GM19438 (cell line): ENCODE results near the gene TXNDC8.
"Not testable (repeated sequence)": the region's sequence is repeated elsewhere in the genome, so short reads cannot be mapped to it uniquely, and the experiment has no call there.

ENCODE experiments used
- ATAC-seq: cut with Tn5 transposase; IDR thresholded peaks from one replicate; pipeline ENCODE4 v1.9.1; 2021; ENCODE audit warnings: low read depth; ENCODE audit not compliant: unreplicated experiment

TXNDC8 gene

GRCh38 chr9:110337727-110338126 is at the start of gene TXNDC8:
Gene TXNDC8, minus strand, starts transcription at chr9:110337863.
- no peak for ATAC-seq

- no peak for ATAC-seq
Measured at GRCh38 chr9:110383491-110383890, 45.8 kb upstream of the TXNDC8 start.

- no peak for ATAC-seq
Measured at GRCh38 chr9:110382731-110383130, 45.1 kb upstream of the TXNDC8 start.

- no peak for ATAC-seq
Measured at GRCh38 chr9:110371411-110372007, 33.8 kb upstream of the TXNDC8 start.

- no peak for ATAC-seq
Measured at GRCh38 chr9:110370315-110370714, 32.7 kb upstream of the TXNDC8 start.

DNA sequence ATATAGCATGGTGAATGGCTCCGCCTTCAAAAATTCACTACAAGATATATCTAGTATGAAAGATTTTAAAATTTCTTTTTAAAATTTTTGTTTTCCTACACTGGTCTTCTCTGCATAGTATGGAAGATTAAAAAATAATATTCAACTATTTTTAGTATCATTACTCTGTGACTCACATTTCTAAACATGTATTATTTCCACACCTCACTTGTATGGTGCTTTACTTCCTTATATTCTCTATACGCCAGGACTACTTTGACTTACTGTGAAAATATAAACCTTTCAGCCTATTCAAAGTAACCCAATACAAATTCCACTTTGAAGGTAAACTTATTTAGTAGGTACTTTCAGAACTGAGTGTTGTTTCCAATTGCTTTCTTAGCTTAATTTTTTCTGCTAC is 26.8 kb upstream of the TXNDC8 start:
- no peak for ATAC-seq

GRCh38 chr9:110358992-110359391 is 21.3 kb upstream of the TXNDC8 start:
- not testable (repeated sequence) for ATAC-seq

DNA sequence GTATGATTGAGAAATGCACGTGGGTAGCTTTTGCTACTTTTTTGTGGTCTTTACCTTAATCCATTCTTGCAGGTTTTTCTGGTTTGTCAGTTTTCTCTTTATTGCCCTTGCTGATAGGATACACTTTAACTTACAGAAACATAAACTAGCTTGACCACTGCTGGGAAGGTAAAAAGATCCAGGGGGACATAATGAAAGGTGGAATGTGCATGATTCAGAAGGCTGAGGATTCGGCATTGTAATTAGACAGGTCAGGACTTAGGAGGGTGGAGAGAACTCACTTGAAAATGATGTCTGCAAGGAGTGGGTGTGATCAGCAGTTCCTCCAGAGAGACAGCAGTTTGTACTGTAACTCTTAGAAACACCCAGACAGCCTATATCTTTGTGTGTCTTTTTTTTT is 19.8 kb upstream of the TXNDC8 start:
- ATAC-seq = no peak

DNA sequence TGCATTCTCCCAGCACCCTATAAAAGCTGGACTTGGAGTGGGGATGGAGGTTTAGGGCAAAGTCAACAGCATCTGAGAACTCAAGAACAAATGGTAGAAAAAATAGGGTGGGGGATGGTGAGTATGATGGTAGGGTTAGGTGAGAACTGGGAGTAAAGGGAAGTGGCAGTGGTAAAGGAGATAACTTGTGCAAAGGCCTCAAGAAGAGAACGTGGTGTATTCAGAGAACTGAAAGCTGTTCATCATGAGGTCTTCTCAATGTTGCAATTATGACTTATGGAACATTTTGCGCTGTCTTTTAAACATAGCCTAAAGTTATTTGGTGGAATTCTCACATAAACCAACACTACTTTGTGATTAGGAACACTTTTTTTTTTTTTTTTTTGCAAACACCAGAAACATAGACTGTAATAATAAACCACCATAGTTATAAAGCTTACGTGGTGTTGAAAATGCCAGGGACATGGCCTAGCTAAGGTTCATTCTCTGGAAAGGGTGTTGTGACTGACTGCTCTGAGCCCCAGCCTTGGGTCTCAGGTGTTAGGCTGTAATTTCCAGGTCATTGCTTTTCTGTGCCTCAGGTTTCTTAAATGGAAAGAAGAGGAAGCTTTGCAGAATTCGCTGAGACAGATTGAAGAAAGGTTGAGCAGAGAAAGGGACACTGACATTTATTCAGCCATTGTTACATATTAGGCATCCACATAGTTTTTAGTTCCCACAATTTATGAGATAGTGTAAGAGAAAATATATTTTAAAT is 19.2 kb upstream of the TXNDC8 start:
- no peak for ATAC-seq

DNA sequence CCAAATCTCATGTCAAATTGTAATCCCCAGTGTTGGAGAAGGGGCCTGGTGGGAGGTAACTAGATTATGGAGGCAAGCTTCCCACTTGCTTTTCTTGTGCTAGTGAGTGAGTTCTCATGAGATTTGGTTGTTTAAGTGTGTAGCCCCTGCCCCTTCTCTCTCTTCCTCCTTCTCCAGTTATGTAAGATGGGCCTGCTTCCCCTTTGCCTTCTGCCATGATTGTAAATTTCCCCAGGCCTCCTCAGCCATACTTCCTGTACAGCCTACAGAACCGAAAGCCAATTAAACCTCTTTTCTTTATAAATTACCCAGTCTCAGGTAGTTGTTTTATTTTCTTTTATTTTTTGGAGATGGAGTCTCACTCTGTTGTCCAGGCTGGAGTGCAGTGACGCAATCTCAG is 18.2 kb upstream of the TXNDC8 start:
- ATAC-seq = no peak

DNA sequence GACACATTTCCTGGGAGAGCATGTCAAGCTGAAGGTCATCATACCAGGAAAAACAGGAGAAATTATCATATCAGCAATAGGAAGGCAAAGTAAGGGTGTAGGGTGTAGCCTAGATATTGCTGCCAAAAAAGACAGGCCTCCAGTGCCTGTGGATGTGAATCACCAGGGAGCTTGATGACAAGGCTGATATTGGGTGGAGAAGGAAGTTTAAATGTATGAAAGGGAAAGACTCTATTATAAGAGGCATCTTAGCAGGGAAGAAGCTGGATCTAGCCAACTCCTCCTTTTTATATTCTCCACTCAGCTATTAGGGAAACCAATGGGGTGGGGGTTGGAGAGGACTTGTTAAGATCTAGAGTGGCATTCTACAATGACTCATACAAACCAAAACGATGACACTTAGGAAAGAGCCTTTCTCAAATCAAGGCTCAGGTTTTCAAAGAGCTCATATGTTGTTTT is 13.4 kb upstream of the TXNDC8 start:
- ATAC-seq = no peak

- ATAC-seq = no peak
Measured at GRCh38 chr9:110346325-110346724, 8.7 kb upstream of the TXNDC8 start.

GRCh38 chr9:110344821-110345220 is 7.2 kb upstream of the TXNDC8 start:
- ATAC-seq = no peak

GRCh38 chr9:110343551-110343950 is 5.9 kb upstream of the TXNDC8 start:
- no peak for ATAC-seq

DNA sequence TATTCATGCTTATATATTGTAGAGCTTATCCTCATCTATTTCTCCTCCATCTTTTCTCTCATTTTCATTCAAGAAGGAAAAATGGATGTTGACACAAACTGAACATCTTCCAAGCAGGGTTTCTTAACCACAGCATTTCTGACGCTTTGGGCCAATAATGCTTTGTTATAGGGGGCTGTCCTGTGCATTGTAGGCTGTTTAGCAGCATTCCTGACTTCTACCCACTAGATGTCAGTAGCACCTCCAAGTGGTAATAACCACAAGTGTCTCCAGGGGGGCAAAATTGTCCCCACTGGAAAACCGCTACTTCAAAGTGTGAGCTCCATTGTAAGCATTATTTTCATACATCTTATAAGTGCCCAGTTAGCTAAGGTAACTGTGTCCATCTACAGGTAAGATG is 2.6 kb upstream of the TXNDC8 start:
- no peak for ATAC-seq

DNA sequence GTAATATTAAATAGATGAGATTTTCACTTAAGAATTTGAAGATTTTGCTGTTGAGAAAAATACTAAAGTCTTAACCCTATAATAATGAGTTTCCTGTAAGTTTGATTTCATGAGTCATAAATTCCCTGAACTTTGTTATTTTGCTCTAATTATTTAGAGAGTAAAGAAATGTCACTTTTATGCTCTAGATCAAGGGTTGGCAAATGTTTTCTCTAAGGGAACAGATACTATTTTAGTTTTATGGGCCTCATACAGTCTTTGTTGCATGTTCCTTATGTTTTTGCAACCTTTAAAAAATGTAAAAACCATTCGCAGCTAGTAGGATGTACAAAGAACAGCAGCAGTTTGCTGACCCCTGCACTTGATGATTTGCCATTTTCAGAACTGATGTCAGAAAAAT is 480 bp upstream of the TXNDC8 start:
- no peak for ATAC-seq

DNA sequence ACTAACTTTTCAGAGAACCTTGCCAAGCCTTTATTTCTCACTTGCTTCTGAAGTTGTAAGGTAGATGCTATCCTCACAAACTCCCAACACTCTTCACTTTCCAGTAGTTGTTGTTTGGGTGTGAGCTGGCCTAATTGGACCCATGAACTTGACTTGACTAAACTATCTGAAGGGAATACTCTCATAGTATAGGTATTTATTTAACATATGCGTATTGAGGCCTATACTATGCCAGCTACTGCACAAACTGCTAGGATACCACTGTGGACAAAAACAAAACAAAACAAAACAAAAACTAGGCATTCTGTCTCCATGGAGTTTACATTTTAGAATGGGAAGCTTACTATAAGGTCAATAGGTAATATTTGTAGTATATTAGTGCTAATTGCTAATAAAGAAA is 1.3 kb downstream of the TXNDC8 start:
- no peak for ATAC-seq

- no peak for ATAC-seq
Measured at GRCh38 chr9:110334871-110335270, 2.8 kb downstream of the TXNDC8 start.

DNA sequence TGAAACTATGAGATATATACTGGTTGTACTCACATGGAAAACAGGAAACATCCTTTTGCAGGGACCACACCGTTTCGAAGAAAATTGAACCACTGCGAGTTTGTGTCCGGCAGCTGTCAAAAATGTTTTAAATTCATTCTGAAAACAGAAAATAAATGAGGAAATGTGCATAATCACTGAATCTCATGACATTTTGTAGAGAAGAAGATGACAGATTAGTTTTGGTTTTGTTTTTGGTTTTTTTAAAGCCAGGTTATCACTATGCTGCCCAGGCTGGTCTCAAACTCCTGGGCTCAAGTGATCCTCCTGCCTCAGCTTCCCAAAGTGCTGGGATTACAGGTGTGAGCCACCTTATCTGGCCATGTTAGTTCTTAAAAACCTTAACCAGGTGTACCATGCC is 3.5 kb downstream of the TXNDC8 start:
- peak; percentile 84 for ATAC-seq

DNA sequence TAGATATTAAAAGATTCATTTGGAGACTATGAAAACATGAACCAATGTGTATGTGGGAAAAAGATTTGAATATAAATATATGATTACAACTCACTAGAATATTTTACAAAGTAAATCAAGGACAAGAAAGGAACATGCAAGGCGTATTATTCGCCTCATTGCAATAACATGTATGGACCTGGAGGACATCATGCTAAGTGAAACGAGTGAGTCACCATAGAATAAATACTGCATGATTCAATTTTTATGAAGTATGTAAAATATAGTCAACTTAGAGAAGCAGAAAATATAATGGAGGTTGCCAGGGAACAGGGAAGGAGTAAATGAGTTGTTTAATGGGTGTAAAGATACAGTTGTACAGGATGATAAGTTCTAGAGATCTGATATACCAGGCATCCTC is 4.9 kb downstream of the TXNDC8 start:
- ATAC-seq = no peak

DNA sequence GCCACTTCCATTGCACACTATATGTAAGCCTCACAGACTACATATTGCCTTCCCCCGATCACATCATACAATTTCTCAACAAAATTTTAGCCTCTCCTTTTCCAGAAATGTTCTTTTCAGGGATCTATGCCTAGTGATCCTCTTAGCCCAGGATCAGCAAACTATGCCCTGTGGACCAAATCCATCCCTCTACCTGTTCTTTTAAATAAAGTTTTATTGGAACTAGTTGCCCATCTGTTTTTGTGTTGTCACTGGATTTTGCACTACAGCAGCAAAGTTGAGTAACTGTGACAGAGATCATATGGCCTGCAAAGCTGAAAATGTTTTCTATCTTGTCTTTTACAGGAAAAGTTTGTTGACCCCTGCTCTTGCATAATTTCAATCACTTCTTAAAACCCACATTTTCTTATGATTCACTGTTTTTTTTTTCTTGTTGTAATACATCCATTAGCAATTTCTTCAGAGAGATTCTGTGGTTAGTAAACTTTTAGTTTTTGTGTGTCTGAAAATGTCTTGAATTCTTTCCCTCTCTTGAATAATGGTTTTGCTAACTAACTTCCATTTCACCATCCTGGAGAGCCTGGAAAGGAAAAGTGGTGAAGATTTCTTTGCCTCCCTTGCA is 7.1 kb downstream of the TXNDC8 start:
- no peak for ATAC-seq
